Measurements from ENCODE around the gene KCTD17.

GRCh38 chr22:37088750-37089408 lies 37.3 kb downstream of the KCTD17 start:
- TF ChIP-seq EZH2 (IDR thresholded peaks at IDR 0.05; ENCODE audit: borderline replicate concordance, low read length) = no peak
- no peak for TF ChIP-seq CTCF (conservative IDR thresholded peaks at IDR 0.05 in 1 of 2, IDR thresholded peaks at IDR 0.05 in 1 of 2; ENCODE audit: extremely low read depth in 1 of 2, insufficient read depth in 1 of 2, low read depth in 1 of 2, low read length in 2 of 2)
